Neuronal stem cell (in vitro differentiated cells): ENCODE data around the gene GSAP.
"Not testable (repeated sequence)": the region's sequence is repeated elsewhere in the genome, so short reads cannot be mapped to it uniquely, and the experiment has no call there.

Experiments
- DNase-seq: peaks from one replicate; pipeline ENCODE4 v3.0.0-alpha.2; 2013; ENCODE audit warnings: low spot score
- H2AFZ ChIP-seq: one replicate; pipeline ENCODE4 v1.6.1; 2013; ENCODE audit warnings: mild to moderate bottlenecking, low read length, inconsistent platforms
- H2AK5ac ChIP-seq: 2 replicates; pipeline ENCODE4 v1.6.1; 2013; ENCODE audit warnings: low read depth, mild to moderate bottlenecking, inconsistent platforms, low read length, moderate library complexity, mixed read lengths
- H2BK120ac ChIP-seq: 2 replicates; pipeline ENCODE4 v1.6.1; 2013; ENCODE audit warnings: low read depth, mild to moderate bottlenecking, inconsistent platforms, low read length, moderate library complexity, mixed read lengths
- H2BK12ac ChIP-seq: one replicate; pipeline ENCODE4 v1.6.1; 2013; ENCODE audit warnings: low read length, inconsistent platforms
- H2BK15ac ChIP-seq: 2 replicates; pipeline ENCODE4 v1.6.1; 2013; ENCODE audit warnings: mild to moderate bottlenecking, low read length, inconsistent platforms, mixed read lengths
- H2BK5ac ChIP-seq: one replicate; pipeline ENCODE4 v1.6.1; 2013; ENCODE audit warnings: inconsistent platforms, mild to moderate bottlenecking, low read length, moderate library complexity
- H3K14ac ChIP-seq: one replicate; pipeline ENCODE4 v1.6.1; 2013; ENCODE audit warnings: low read length, inconsistent platforms
- H3K18ac ChIP-seq: 2 replicates; pipeline ENCODE4 v1.6.1; 2013; ENCODE audit warnings: low read length, inconsistent platforms
- H3K23ac ChIP-seq: 2 replicates; pipeline ENCODE4 v1.6.1; 2013; ENCODE audit warnings: low read depth, mild to moderate bottlenecking, mixed read lengths, low read length, inconsistent platforms; ENCODE audit not compliant: poor library complexity
- H3K27ac ChIP-seq: replicated peaks from 3 replicates; pipeline ENCODE4 v1.5.1; 2013; ENCODE audit warnings: low read length, inconsistent platforms
- H3K27me3 ChIP-seq, 3 experiments: 2 replicates each; pipeline ENCODE4 v1.6.1; 2013; ENCODE audit warnings: low read length in 3 of 3, mild to moderate bottlenecking in 2 of 3, inconsistent platforms in 1 of 3, low read depth in 1 of 3, mixed read lengths in 1 of 3, moderate library complexity in 1 of 3; ENCODE audit not compliant: control insufficient read depth in 3 of 3, insufficient read depth in 3 of 3
- H3K36me3 ChIP-seq, 2 donors: replicated peaks in 1 of 2; 2 replicates each; pipeline ENCODE4 v1.6.1; 2013; ENCODE audit warnings: low read length in 2 of 2; ENCODE audit not compliant: control insufficient read depth in 2 of 2, insufficient read depth in 2 of 2
- H3K4ac ChIP-seq: 2 replicates; pipeline ENCODE4 v1.6.1; 2013; ENCODE audit warnings: inconsistent platforms, mild to moderate bottlenecking, low read length, moderate library complexity
- H3K4me1 ChIP-seq, 2 donors: 1 replicate in 1 of 2; 2 replicates in 1 of 2; pipeline ENCODE4 v1.6.1; 2013; ENCODE audit warnings: low read length in 2 of 2, low read depth in 1 of 2; ENCODE audit not compliant: control insufficient read depth in 2 of 2, insufficient read depth in 1 of 2
- H3K4me2 ChIP-seq: one replicate; pipeline ENCODE4 v1.6.1; 2013; ENCODE audit warnings: mild to moderate bottlenecking, low read length, inconsistent platforms; ENCODE audit not compliant: insufficient read depth, poor library complexity, severe bottlenecking
- H3K4me3 ChIP-seq, 2 donors: 2 replicates each; pipeline ENCODE4 v1.5.1; 2013; ENCODE audit warnings: low read length in 2 of 2, mild to moderate bottlenecking in 2 of 2, inconsistent platforms in 1 of 2, moderate library complexity in 1 of 2
- H3K79me1 ChIP-seq: one replicate; pipeline ENCODE4 v1.6.1; 2013; ENCODE audit warnings: low read depth, mild to moderate bottlenecking, inconsistent platforms, low read length, moderate library complexity
- H3K9ac ChIP-seq: one replicate; pipeline ENCODE4 v1.6.1; 2013; ENCODE audit warnings: mild to moderate bottlenecking, low read depth, low read length, inconsistent platforms; ENCODE audit not compliant: poor library complexity
- H3K9me3 ChIP-seq, 2 donors: replicated peaks in 1 of 2; 2 replicates each; pipeline versions ENCODE3 to v1.6.1; 2013; ENCODE audit warnings: low read length in 2 of 2, mild to moderate bottlenecking in 2 of 2, inconsistent platforms in 1 of 2, low read depth in 1 of 2, mixed read lengths in 1 of 2, moderate library complexity in 1 of 2; ENCODE audit not compliant: control insufficient read depth in 2 of 2, insufficient read depth in 1 of 2
- H4K8ac ChIP-seq: one replicate; pipeline ENCODE4 v1.6.1; 2013; ENCODE audit warnings: low read depth, mild to moderate bottlenecking, inconsistent platforms, low read length, moderate library complexity
- H4K91ac ChIP-seq: one replicate; pipeline ENCODE4 v1.6.1; 2013; ENCODE audit warnings: low read length, low read depth, mild to moderate bottlenecking, inconsistent platforms; ENCODE audit not compliant: poor library complexity
- WGBS, 2 donors: extraction: QIAGEN DNeasy Blood & Tissue Kit; methylation state at CpG; one replicate each; pipeline ENCODE4 v1.1.7; 2013; ENCODE audit warnings: missing lambda C conversion rate in 2 of 2, mixed read lengths in 1 of 2; ENCODE audit not compliant: insufficient read length in 2 of 2, insufficient replicate concordance in 1 of 2; ENCODE audit errors: extremely low coverage in 2 of 2; 5-methylcytosine and 5-hydroxymethylcytosine counted together

GSAP gene

DNA sequence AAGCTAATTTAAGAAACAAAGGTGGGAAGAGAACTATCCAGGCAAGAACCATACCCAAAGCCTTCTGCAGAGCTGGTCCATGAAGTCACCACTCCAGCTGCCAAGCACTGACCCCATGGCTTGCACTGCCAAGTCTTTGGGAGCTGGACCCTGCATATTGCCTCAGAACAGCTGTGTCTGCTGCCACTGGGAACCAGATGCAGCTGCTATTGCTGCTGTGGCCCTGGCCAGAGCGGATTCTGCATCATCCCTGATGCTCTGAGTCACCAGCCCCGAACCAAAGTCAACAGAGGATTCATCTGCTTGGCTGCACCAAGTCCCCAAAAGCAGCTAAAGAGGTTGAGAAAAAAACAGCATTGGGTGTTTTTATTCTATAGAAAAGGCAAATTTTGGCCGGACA, 39.2 kb upstream of the GSAP start:
- Histone ChIP-seq H3K9ac (no peak overlapping the region), H3K79me1 (no peaks in the 10 kb centered on the region), H2AK5ac (no peak overlapping the region), H3K27ac (no peak overlapping the region), H3K4me3 (no peak overlapping the region), H2BK12ac (no peak overlapping the region), H2BK15ac (no peak overlapping the region), H2AFZ (no peak overlapping the region), H3K4ac (no peak overlapping the region), H4K8ac (no peak overlapping the region), H3K27me3 (no peaks in the 10 kb centered on the region), H3K14ac (no peak overlapping the region), H3K36me3 (no peaks in the 10 kb centered on the region), H3K23ac (no peak overlapping the region), H2BK120ac (peak overlapping the region; percentile 30), H3K4me1 (no peaks in the 10 kb centered on the region), H3K4me2 (no peak overlapping the region), H3K18ac (peak overlapping the region; percentile 80), H3K9me3 (no peaks in the 10 kb centered on the region), H2BK5ac (no peak overlapping the region), H4K91ac (peak overlapping the region; percentile 69)
- no peak for DNase-seq
- WGBS, 2 donors: no CpG with 5 or more reads among the region's 3 CpGs

DNA sequence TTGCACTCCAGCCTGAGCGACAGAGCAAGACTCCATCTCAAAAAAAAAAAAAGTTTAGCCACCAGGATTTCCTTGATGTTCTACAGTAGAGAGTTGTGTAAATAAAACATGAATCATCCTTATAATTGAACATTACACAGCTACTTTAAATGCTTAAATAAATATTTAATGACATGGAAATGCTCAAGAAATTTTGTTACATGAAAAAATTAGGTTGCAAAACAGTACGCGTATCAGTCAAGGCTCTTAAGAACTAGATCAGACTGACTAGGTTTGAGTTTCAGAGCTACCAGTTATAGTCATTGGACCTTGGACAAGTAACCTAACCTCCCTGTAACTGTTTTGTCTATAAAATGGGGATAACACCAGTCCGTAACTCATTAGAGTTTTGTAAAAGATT, 38.7 kb upstream of the GSAP start:
- H3K4me2 ChIP-seq: no peak overlapping the region
- no peak overlapping the region for H2AFZ ChIP-seq
- no peak overlapping the region for H3K9ac ChIP-seq
- no CpG with 5 or more reads among the region's 4 CpGs for WGBS, 2 donors
- no peak overlapping the region for H2BK15ac ChIP-seq
- no peak overlapping the region for H2BK12ac ChIP-seq
- no peak overlapping the region for H2AK5ac ChIP-seq
- no peak overlapping the region for H3K4ac ChIP-seq
- H3K9me3 ChIP-seq: no peaks in the 10 kb centered on the region
- H3K18ac ChIP-seq: no peak overlapping the region
- H3K27me3 ChIP-seq: no peaks in the 10 kb centered on the region
- H3K4me1 ChIP-seq: no peaks in the 10 kb centered on the region
- H3K36me3 ChIP-seq: no peaks in the 10 kb centered on the region
- DNase-seq: no peak
- no peak overlapping the region for H2BK120ac ChIP-seq
- no peaks in the 10 kb centered on the region for H3K79me1 ChIP-seq
- H3K4me3 ChIP-seq: no peak overlapping the region
- H3K27ac ChIP-seq: no peak overlapping the region
- no peak overlapping the region for H3K14ac ChIP-seq
- no peak overlapping the region for H3K23ac ChIP-seq
- no peak overlapping the region for H4K91ac ChIP-seq
- no peak overlapping the region for H4K8ac ChIP-seq
- H2BK5ac ChIP-seq: no peak overlapping the region

DNA sequence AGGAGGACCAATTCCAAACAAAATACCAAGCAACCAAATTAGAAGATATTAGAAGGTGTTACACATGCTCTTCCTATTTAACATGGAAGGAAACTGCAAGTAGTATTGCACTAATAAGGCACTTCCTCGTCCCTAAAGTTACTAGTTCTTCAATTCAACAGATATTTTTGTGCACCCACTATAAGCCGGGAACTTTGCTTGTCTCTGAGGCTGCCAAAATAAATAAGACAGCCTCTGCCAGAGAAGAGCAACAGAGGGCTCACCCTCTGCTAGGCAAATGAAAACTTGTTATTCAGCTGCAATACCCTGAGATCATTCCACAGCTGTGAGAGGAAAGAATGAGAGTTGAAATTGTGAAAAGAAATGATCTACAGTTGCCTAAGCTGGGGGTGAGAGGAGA, 37.4 kb upstream of the GSAP start:
- Histone ChIP-seq H3K27me3 (no peaks in the 10 kb centered on the region), H3K14ac (no peak overlapping the region), H3K4me1 (no peaks in the 10 kb centered on the region), H3K36me3 (no peaks in the 10 kb centered on the region), H3K4ac (no peak overlapping the region), H4K91ac (no peak overlapping the region), H3K4me3 (no peak overlapping the region), H2BK12ac (no peak overlapping the region), H3K9me3 (no peaks in the 10 kb centered on the region), H2BK15ac (no peak overlapping the region), H3K27ac (no peak overlapping the region), H2BK5ac (no peak overlapping the region), H4K8ac (no peak overlapping the region), H3K4me2 (no peak overlapping the region), H3K9ac (no peak overlapping the region), H2AK5ac (no peak overlapping the region), H2BK120ac (no peak overlapping the region), H3K18ac (no peak overlapping the region), H3K23ac (no peak overlapping the region), H2AFZ (peak overlapping the region; percentile 55), H3K79me1 (no peaks in the 10 kb centered on the region)
- WGBS, 2 donors: no CpG with 5 or more reads among the region's 2 CpGs
- no peak for DNase-seq

DNA sequence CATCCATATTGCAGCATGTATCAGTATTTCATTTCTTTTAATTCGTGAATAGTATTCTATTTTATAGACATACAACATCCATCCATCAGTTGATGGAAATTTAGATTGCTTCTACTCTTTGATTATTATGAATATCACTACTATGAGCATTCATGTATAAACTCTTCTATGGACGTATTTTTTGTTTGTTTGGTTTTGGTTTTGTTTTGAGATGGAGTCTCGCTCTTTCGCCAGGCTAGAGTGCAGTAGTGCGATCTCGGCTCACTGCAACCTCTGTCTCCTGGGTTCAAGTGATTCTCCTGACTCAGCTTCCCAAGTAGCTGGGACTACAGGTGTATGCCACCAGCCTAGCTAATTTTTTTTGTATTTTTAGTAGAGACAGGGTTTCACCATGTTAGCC, 35.8 kb upstream of the GSAP start:
- H3K18ac ChIP-seq, H2BK12ac ChIP-seq, H3K23ac ChIP-seq, H3K27me3 ChIP-seq, H3K4me1 ChIP-seq, H3K14ac ChIP-seq, H4K8ac ChIP-seq, H3K27ac ChIP-seq, H3K79me1 ChIP-seq, H3K9me3 ChIP-seq, H2BK15ac ChIP-seq, H2BK5ac ChIP-seq, H3K9ac ChIP-seq, H3K4me2 ChIP-seq, DNase-seq, H4K91ac ChIP-seq, H2AK5ac ChIP-seq, H2AFZ ChIP-seq, H3K4ac ChIP-seq, H3K4me3 ChIP-seq, H2BK120ac ChIP-seq, H3K36me3 ChIP-seq: not testable (repeated sequence)
- WGBS, 2 donors: no CpG with 5 or more reads among the region's 6 CpGs
